DMS79 treated with DMSO at 0.1 percent for 48 hours (cell line): ENCODE results near the gene CPSF4.

Experiments used
- DNase-seq: peaks from one replicate; lab custom pipeline; 2025; lab: John Stamatoyannopoulos, UW

CPSF4 gene

DNA sequence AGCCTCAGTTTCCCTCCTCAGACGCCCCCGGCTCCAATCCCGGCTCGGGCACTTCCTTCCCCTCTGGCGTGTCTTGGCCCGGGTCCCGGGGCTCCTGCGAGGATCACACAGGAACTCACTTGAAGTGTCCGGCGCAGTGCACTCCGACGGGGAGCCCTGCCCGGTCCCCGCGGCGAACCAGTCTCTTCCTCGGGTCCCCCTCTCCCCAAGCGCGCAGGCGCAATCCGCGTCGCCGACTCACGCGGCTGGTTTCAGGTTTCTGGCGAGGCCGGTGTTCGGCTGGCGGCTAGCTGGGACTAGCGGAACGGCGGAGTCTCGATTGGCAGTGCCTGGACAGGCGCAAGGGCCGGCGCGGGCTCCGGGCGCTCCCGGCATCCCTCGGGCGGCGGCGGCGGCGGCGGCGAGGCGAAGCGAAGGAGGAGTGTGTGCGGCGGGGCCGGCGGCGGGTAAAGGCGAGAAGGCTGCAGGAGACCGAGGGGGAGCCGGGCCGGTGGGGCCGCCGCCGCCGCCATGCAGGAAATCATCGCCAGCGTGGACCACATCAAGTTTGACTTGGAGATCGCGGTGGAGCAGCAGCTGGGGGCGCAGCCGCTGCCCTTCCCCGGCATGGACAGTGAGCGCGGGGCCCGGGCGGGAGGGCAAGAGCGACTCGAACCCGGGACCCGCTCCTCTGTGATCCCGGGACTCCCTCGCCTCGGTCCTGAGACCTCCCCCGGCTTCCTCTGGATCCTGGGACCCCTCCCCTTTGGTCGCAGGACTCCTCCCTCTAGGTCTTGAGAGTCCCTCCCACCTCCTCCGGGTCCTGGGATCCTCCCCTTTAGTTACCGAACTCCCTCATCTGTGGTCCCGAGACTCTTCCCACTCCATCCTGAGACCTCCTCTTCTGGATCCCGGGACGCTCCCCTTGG is at the start of gene CPSF4, which contains the start of gene PTCD1:
TSS of gene CPSF4 (plus strand) at position 371 of the 908 bp plus-strand sequence. CDS start at position 511, 140 bp downstream.
TSS of gene PTCD1 (minus strand) at position 226 of the 908 bp plus-strand sequence. CDS start 3,556 bp downstream, outside the sequence.
- DNase-seq, result peak; percentile 87

DNA sequence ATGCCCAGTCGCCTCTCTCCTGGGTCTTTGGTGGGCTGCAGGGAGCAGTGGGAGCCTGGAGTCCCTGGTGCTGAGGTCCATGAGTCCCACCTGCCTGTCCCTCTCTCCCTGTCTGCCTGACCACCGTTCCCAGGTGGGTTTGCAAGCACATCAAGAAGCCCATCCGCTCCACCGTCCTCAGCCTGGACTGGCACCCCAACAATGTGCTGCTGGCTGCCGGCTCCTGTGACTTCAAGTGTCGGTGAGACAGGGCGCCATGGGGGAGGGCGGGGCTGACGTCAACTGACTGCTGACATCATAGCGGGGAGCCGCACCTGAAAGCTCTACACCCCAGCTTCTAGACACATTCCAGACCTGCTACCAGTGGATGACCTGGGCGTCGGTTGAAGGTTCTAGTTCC is 49.0 kb upstream of the CPSF4 start:
- DNase-seq, result no peak

DNA sequence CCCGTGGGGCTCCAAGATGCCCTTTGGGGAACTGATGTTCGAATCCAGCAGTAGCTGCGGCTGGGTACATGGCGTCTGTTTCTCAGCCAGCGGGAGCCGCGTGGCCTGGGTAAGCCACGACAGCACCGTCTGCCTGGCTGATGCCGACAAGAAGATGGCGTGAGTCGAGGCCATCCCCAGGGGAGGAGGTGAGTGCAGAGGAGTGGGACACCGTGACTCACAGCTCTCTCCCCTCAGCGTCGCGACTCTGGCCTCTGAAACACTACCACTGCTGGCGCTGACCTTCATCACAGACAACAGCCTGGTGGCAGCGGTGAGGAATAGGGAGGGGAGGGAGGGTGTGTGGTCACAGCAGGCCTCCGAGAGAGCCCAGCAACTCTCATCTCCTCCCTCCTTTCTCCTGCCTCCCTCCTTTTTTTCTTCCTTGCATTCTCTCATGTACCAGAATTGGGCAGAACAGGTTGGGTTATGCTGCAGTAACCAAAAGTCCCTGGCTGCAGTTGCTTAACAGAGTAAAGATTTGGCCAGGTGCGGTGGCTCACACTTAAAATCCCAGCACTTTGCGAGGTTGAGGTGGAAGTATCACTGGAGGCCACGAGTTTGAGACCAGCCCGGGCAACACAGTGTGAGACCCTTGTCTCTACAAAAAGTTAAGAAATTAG is 47.7 kb upstream of the CPSF4 start:
- DNase-seq, result no peak

DNA sequence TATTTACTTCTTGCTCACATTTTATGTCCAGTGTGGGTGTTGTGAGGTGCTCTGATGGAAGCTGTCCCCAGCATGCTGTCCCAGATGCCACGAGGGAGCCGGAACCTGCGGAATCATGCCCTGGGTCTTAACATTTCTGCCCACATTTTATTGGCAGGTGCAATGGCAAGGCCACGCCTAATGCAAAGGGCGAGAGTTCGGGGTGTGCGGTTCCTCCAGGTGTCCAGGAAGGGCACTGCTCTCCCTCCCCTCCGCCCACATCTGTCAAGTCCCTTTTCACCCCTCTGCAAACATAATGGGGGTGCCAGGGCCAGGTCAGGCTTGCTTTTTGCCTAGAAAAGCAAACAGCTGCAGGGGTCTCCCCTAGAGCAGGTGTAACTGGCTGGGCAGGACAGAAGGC is 46.7 kb upstream of the CPSF4 start:
- no peak for DNase-seq

DNA sequence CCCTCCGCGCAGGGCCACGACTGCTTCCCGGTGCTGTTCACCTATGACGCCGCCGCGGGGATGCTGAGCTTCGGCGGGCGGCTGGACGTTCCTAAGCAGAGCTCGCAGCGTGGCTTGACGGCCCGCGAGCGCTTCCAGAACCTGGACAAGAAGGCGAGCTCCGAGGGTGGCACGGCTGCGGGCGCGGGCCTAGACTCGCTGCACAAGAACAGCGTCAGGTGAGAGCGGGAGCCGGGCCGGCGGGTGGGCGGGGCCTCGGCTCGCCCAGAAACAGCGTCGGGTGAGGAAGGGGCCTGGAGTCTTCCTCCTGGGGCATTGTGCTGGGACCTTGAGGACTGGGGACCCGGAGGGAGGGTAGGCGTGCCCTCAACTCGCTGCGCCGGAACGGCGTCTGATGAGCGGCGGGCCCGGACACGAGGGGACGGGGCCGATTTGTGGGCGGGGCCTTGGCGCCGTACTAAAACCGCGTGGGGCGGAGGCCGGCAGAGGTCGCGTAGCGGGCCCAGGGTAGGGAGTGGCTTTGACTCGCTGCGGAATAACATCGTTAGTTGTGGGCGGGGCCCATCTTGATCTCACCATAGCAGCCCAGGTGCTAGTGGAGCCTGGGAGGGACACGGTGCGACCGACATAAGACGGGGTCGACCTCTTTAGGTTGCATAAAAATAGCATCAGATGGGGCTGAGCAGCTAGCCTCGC is 45.9 kb upstream of the CPSF4 start:
- peak; percentile 92 for DNase-seq

DNA sequence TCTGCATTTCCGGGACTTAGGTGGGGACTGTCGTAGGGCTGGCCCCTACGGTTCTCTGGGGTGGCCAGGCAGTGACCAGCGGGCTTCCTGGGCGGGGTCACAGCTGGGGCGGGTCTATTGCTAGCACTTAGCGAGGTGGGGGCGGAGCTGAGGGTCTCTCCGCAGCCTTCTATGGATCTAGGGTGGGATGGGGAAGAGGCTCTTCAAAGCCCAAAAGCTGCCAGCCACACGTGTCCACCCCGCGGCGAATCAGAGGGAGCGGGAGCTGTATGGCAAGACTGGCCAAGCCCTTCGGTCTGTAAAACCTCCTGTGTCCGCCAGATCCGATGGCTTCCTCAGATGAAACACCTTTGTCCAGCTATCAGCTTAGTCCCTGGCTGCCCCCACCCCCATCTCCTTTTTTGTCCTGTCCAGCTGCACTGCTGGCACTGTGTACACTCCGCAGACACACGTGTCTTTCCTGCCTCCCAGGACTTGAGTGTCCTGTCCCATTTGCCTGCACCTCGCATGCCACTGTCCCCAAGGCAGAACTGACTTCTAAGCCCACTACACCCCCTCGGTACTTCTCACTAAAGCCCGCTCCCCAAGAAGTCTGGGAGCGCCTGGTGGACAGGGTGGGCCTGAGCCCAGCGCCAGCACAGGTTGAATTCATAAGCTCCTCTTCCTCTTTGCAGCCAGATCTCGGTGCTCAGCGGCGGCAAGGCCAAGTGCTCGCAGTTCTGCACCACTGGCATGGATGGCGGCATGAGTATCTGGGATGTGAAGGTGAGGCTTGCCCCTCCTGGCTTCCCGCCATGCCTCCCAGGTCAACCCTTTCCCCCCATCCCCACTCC is 45.2 kb upstream of the CPSF4 start:
- DNase-seq, result peak; percentile 92

DNA sequence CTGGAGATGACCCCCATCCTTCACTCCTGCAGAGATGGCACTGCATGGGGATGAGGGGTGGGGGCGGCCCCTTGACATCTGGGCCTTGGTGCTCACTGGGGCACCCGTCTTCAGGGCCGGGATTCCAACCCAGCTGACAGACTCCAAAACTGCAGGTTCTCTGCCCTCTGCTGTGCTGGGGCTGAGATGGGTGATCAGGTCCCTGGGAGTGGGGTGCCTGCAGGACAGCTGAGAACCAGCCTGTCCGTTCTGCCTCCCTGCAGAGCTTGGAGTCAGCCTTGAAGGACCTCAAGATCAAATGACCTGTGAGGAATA is 44.6 kb upstream of the CPSF4 start:
- no peak for DNase-seq

DNA sequence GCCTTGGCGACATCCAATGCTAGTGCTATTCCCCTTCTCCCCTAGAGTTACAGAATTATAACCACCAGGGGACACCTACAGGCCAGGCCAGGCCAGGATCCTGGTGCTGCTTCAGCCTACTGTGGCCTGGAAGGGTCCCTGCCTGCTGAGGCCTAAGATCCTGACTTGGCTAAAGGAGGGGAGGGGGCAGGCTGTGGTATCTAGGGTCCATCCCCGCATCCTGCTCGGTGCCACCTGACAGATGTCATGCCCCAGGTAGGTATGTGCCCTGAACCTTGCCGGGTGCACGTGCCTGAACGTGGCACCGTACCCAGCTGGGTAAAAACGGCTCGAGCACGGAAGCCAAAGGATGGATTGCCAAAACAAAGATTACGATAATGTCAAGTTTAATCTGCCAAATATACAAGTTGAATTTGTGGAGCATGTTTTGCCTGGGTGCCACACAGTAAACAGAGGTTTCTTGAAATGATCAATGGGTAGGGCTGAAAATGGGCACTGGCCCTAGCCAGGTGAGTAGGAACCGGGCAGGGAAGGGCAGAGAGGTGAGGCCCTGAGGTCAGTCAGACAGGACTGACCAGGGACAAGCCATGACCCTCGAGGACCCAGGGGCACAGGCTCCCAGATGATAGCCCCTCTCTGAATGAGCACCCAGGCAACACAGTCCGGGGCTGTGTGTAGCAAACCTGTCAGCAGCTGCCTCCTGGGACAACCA is 43.0 kb upstream of the CPSF4 start:
- DNase-seq, result no peak

DNA sequence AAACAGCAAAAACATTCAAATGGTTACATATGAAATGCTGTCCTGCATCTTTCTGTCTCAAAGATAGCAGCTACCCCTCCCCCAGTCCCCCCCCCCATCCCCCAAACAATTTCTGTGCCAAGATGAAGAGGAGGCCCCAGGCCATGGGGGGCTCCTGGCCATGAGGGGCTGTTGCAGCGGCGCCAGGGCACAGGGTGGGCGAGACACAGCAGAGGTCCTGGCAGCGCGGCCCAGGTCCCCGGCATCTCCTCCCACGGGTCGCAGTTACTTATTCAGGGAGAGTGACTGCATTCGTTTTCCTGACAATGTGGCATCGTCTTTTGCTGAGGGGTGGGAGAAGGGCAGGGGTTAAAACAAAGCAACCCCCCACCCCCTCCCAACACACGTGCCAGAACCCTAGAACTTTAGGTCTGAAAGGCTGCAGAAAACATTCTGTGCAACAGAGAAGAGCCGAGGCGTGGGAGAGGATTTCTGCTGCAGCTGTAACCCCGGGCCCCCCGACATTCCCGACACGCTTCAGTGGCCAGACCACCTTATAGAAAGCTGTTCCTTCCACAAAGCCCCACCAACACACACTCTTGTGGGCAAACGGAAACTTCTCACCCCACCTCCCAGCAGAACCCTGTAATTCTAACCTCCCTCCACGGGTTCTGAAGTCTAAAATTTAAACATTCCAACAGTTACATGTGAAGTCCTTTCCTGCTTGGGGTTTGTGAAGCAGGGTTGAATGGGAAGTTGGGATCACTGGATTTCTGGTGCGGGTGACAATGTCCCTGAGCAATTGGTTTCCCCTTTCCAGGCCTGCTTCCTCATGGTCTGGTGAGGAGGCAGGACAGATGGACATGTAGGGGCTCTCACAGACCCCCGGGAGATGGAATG is 42.1 kb upstream of the CPSF4 start:
- no peak for DNase-seq

DNA sequence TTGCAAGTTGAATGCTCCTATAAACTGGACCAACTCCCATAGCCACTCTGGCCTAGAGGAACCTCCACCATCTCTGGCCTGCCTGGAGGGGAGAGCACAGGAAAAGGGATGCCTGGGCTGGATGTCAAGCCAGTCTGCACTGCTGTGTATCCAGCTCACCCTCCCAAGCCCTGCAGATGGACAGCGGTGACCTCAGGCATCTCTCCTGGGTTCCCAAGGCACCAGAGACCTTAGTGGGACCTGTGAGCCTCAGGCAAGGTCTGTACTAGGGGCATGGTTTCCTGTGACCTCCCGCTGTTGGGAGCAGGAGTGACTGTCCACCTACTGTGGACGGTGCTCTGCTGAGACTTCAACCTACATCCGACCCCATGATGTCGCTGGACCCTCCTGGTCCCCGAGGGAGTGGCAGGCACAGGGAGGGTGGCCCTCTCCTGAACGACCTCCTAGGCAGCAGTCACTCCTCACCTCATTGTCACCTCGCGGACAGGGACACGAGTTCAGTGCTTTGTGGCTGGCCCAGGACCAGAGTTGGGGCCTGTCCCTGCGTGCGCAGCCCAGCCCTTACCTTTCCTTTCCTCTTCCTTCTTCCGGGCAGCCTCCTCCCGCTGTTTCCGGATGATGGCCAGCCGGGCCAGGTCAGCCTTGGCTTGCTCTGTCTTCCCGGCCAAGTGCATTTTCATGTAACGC is 41.3 kb upstream of the CPSF4 start:
- no peak for DNase-seq

DNA sequence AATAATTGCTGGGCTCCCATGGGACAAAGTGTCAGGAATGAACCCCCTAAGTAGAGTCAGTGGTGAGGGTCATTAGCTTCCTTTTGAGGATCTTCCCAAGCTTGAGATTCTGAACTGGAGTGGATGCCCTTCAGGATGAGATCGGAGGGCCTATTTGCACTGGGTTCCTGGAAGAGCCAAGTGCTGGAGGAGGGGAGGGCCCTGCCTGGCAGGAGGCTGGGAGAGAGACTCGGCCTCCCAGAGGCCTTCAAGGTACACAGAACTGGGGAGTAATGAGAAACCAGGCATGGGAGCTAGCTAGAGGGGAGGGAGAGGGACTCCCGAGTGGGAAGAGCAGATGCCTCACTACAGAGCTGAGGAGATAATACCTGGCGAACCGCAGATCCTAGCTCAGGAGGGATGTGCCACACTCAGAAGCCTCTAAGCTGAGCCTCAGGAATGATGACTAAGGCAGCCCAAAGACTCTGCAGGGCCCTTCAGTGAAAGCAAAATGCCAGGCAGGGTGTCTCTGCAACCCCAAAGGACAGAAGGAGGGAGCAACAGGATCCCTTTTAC is 39.8 kb upstream of the CPSF4 start:
- DNase-seq, result no peak

DNA sequence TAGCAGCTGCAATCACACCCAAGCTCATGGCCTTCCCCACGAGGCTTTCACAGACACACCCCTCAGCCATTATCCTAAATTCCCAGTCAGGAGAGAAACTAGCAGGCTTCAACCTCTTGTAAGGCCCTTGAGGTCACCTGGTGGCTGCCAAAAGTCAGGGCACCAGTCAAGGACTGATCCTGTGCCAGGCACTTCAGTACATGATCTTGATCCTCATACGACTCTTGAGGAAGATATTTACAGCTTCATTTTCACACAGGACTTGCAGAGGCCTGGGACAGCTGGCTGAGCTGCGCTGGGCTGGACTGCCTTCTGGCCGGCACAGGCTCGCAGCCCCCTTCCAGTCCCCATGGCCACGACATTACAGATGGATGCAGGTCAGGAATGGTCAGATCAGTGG is 39.1 kb upstream of the CPSF4 start:
- DNase-seq, result peak; percentile 86

DNA sequence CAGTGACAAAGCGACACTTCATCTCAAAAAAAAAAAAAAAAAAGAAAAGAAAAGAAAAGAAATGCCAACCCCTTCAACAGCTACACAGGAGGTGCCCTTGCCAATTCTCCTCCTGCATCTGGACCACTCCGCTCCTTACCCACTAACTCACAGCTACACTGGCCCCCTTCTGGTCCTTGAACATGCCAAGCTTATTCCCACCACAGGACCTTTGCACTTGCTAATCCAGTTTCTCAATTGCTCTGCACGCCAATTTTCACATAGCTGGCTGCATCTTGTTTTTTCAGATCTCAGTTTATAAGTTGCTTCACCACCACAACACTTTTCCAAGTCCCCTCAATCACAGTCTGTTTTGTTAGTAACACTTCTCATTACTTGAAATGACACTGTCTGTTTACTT is 35.9 kb upstream of the CPSF4 start:
- no peak for DNase-seq

DNA sequence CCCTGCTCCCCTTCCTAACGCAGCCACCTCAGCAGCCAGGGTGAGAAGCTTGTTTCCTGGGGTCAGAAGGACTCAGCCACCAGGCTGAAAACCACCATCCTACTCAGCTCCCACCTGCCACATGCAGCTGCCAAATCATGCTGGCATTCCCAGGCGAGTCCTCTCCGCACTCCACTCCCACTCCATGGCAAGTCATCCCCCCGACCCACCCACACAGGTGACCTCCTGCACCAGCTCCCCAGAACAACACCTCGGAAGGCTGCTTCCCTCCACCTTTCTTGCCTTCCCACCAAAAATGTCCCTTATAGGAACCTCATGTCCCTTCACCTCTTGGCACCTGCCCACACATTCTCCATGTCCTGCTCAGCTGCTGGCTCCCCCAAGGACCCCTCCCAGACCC is 35.0 kb upstream of the CPSF4 start:
- no peak for DNase-seq

DNA sequence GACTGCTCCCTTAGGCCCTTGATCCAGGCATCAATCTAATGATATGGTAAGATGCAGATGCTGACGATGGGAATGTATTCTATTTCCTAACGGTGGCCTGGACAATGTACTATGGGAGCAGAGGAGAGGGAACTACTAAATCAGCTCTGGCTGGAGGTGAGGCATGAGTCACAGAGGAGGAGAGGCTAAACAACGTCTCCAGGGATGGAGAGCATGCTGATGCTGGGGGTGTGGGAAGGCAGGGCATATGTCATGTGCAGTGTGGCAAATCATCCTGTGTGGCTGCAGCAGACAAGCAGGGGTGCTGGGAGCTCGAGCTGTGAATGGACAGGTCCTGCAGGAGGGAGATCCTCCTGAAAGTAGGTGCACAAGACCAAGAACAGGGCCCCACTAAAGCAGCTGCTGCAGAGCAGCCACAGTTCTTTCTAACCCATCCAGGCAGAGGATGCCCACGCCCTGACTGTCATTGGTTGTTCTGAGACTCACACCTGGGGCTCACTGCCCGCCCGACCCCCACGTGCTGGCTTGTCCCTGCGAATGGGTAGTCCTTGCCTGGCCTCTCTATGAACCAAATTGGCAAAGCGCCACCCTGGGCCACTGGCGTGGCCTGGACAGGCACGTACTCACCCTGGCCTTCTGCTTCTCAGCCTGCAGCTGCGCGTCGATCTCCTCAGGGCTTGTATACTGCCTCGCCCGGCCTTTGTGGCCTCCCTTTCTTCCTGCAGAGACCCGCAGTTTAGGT is 34.3 kb upstream of the CPSF4 start:
- no peak for DNase-seq

DNA sequence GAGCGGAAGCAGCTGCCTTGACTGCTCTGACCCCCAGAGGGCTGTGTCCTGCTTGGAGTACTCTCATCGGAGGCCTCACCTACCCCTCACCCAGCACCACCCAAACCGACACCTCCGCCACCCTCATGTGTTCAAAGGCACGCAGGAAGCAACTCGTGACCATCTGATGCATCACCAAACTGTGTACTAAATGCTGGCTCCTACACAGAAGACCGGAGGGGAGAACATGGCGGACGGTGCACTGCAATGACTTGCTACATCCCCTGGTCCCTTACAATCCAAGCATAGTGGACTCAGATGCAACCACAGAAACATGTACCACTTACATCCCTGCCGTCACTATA is 33.8 kb upstream of the CPSF4 start:
- DNase-seq, result no peak

DNA sequence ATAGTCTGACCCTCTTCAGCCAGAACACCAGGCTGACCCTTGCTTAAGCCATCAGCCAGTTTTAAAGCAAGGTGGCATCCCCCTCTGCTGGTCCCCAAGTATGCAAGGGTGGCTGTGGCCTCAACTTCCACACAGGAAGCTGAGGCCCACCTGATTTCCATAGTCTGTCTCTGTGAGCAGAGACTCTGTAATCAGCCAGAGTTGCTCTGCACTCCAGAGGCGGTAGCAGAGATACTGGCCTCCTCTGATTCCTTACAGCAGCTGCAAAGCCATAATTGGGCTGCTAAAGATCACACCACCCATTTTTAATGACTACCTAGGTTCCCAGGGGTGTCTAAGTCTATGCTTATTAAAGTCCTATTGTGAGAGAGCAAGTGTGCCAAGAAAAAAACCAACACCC is 32.2 kb upstream of the CPSF4 start:
- no peak for DNase-seq

DNA sequence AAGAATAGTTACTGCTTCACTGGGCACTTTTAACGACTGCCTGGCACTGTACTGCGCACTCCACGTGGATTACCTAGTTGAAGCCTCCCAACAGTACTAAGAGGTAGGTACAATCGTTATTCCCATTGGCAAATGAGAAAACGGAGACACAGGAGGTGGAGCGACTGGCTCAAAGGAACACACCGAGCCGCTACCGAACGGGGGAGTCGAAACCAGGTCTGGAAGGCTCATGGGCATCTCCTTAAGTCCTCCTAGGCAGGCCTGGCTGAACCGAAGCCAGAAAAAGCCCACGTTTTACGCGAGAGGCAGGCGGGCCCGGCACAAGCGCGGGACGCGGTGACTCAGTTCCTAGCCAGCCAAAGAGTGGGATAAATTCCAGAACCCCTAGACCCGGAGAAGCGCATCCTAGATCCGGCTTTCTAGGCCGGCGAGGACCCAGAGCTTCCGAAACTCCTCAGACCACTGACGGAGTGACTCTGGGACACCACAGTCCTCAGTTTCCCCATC is 30.8 kb upstream of the CPSF4 start:
- DNase-seq, result peak; percentile 18
